IMR-90 (cell line): ENCODE data around the gene RGS3. TPM values are rescaled to one million over a fixed set of nuclear protein-coding genes. Genes with fewer than 3 reads are reported as not detected.
A peak's percentile ranks its signal among the peaks of the same experiment; 100 is the strongest.

Source experiments
- ATAC-seq: fragments of 200-7000 bp; cut with Tn5 transposase; 2 replicates; pipeline ENCODE4 v1.9.1; 2020; ENCODE audit warnings: low read depth, mild to moderate bottlenecking, moderate library complexity
- BruUV-seq: library from RNA; stranded (reverse); fragments of 400-500 nt; replicated peaks from 2 replicates; lab custom pipeline; 2021; lab: Mats Ljungman, UMichigan
- CTCF ChIA-PET: fragments of 300-600 bp; formaldehyde crosslinking; extraction: SDS; loops from one replicate; lab custom pipeline; 2021; ENCODE audit warnings: antibody characterized with exemption; lab: Yijun Ruan, JAX
- POLR2A ChIA-PET: fragments of 300-600 bp; sonication (Branson Sonifier 250); formaldehyde crosslinking; loops from one replicate; lab custom pipeline; 2022; ENCODE audit warnings: antibody characterized with exemption; ENCODE audit not compliant: unreplicated experiment; lab: Charles Lee
- DNase-seq: peaks from one replicate; pipeline ENCODE4 v3.0.0; 2013
- H2AFZ ChIP-seq: replicated peaks from 2 replicates; pipeline ENCODE3; 2013; ENCODE audit warnings: low read length, mild to moderate bottlenecking; ENCODE audit not compliant: poor library complexity
- H2AK5ac ChIP-seq: 2 replicates; pipeline ENCODE4 v1.6.1; 2013; ENCODE audit warnings: low read depth, low read length, inconsistent platforms
- H2AK9ac ChIP-seq: replicated peaks from 2 replicates; pipeline ENCODE3; 2013; ENCODE audit warnings: mild to moderate bottlenecking, low read depth, low read length, moderate library complexity; ENCODE audit not compliant: poor library complexity
- H2BK120ac ChIP-seq: 2 replicates; pipeline ENCODE4 v1.6.1; 2013; ENCODE audit warnings: low read depth, low read length, inconsistent platforms
- H2BK15ac ChIP-seq: 3 replicates; pipeline ENCODE4 v1.6.1; 2013; ENCODE audit warnings: low read depth, low read length, inconsistent platforms
- H2BK20ac ChIP-seq: 2 replicates; pipeline ENCODE4 v1.6.1; 2013; ENCODE audit warnings: low read depth, mild to moderate bottlenecking, inconsistent platforms, low read length, moderate library complexity
- H2BK5ac ChIP-seq: 2 replicates; pipeline ENCODE4 v1.6.1; 2013; ENCODE audit warnings: mild to moderate bottlenecking, low read depth, low read length, inconsistent platforms; ENCODE audit not compliant: poor library complexity, severe bottlenecking
- H3K14ac ChIP-seq: replicated peaks from 2 replicates; pipeline ENCODE4 v1.6.1; 2013; ENCODE audit warnings: low read depth, low read length, inconsistent platforms
- H3K18ac ChIP-seq: 2 replicates; pipeline ENCODE4 v1.6.1; 2013; ENCODE audit warnings: low read depth, low read length, control low read depth
- H3K23ac ChIP-seq: 2 replicates; pipeline ENCODE4 v1.6.1; 2013; ENCODE audit warnings: low read depth, low read length, inconsistent platforms
- H3K27ac ChIP-seq: 2 replicates; pipeline ENCODE4 v1.5.1; 2013; ENCODE audit warnings: mild to moderate bottlenecking, control low read depth, low read length; ENCODE audit not compliant: insufficient read depth
- H3K27me3 ChIP-seq: 2 replicates; pipeline ENCODE4 v1.6.1; 2013; ENCODE audit warnings: low read length; ENCODE audit not compliant: control insufficient read depth, insufficient read depth
- H3K36me3 ChIP-seq: 2 replicates; pipeline ENCODE4 v1.6.1; 2013; ENCODE audit warnings: low read length, mixed read lengths; ENCODE audit not compliant: control insufficient read depth, insufficient read depth
- H3K4ac ChIP-seq: 2 replicates; pipeline ENCODE4 v1.6.1; 2013; ENCODE audit warnings: low read depth, low read length, inconsistent platforms
- H3K4me1 ChIP-seq: 2 replicates; pipeline ENCODE4 v1.6.1; 2013; ENCODE audit warnings: low read length, mixed read lengths; ENCODE audit not compliant: control insufficient read depth, insufficient read depth
- H3K4me2 ChIP-seq: 2 replicates; pipeline ENCODE4 v1.6.1; 2013; ENCODE audit warnings: low read depth, mild to moderate bottlenecking, control low read depth, low read length, moderate library complexity
- H3K4me3 ChIP-seq: 2 replicates; pipeline ENCODE4 v1.5.1; 2013; ENCODE audit warnings: low read depth, mild to moderate bottlenecking, control low read depth, low read length, moderate library complexity; ENCODE audit not compliant: insufficient read depth
- H3K56ac ChIP-seq: 2 replicates; pipeline ENCODE4 v1.6.1; 2013; ENCODE audit warnings: low read length, inconsistent platforms; ENCODE audit not compliant: insufficient read depth; ENCODE audit errors: extremely low read depth
- H3K79me1 ChIP-seq, 2 experiments: 2 replicates each; pipeline ENCODE4 v1.6.1; 2013; ENCODE audit warnings: low read length in 2 of 2, inconsistent platforms in 1 of 2, low read depth in 1 of 2
- H3K9ac ChIP-seq: 2 replicates; pipeline ENCODE4 v1.6.1; 2013; ENCODE audit warnings: low read depth, low read length, control low read depth
- H3K9me1 ChIP-seq: 2 replicates; pipeline ENCODE4 v1.6.1; 2013; ENCODE audit warnings: low read length, inconsistent platforms; ENCODE audit not compliant: insufficient read depth
- H3K9me3 ChIP-seq: 2 replicates; pipeline ENCODE4 v1.6.1; 2013; ENCODE audit warnings: low read length; ENCODE audit not compliant: control insufficient read depth, insufficient read depth
- H4K20me1 ChIP-seq: 2 replicates; pipeline ENCODE4 v1.6.1; 2013; ENCODE audit warnings: low read length, inconsistent platforms; ENCODE audit not compliant: insufficient read depth
- H4K5ac ChIP-seq: 2 replicates; pipeline ENCODE4 v1.6.1; 2013; ENCODE audit warnings: mild to moderate bottlenecking, low read depth, low read length, control low read depth
- H4K8ac ChIP-seq, 2 experiments: 2 replicates each; pipeline ENCODE4 v1.6.1; 2013; ENCODE audit warnings: low read depth in 2 of 2, low read length in 2 of 2, control low read depth in 1 of 2, inconsistent platforms in 1 of 2
- H4K91ac ChIP-seq: 2 replicates; pipeline ENCODE4 v1.6.1; 2013; ENCODE audit warnings: low read depth, low read length, inconsistent platforms; ENCODE audit not compliant: insufficient read depth
- FOS ChIP-seq: fragments of 150-350 bp; IDR thresholded peaks from 2 replicates; pipeline ENCODE4 v1.6.1; 2016; ENCODE audit warnings: low read depth, low read length
- MAFK ChIP-seq: IDR thresholded peaks from 2 replicates; pipeline ENCODE4 v1.6.1; 2012; ENCODE audit warnings: low read depth, low read length, improper control_type of control experiment
- MXI1 ChIP-seq: IDR thresholded peaks from 2 replicates; pipeline ENCODE4 v1.6.1; 2012; ENCODE audit warnings: low read depth, mild to moderate bottlenecking, low read length, moderate library complexity, borderline replicate concordance
- NFE2L2 ChIP-seq: fragments of 150-350 bp; IDR thresholded peaks from 2 replicates; pipeline ENCODE4 v1.6.1; 2016; ENCODE audit warnings: low read depth, mild to moderate bottlenecking, low read length
- RFX5 ChIP-seq: IDR thresholded peaks from 2 replicates; pipeline ENCODE4 v1.8.0; 2012; ENCODE audit warnings: low read depth, mild to moderate bottlenecking, low read length, moderate library complexity
- WGBS, 2 experiments: methylation state at CpG; one replicate each; pipeline versions ENCODE4 v1.1.5 to v1.1.7; 2013; ENCODE audit warnings: missing lambda C conversion rate in 2 of 2; ENCODE audit not compliant: insufficient read length in 1 of 2; ENCODE audit errors: extremely low coverage in 2 of 2; 5-methylcytosine and 5-hydroxymethylcytosine counted together
- dilution Hi-C: fragments of 300-500 bp; cut with HindIII; formaldehyde crosslinking; loops from one replicate; pipeline ENCODE4 v1.14.3; 2018; ENCODE audit warnings: low sequenced_read_pairs; ENCODE audit not compliant: unreplicated experiment
- in situ Hi-C: fragments of 300-500 bp; cut with MboI; formaldehyde crosslinking; loops from 3 replicates; pipeline ENCODE4 v1.14.3; 2019; ENCODE audit warnings: low sequenced_read_pairs, inconsistent platforms, mixed read lengths
- intact Hi-C: fragments of 100-400 bp; cut with micrococcal nuclease; formaldehyde crosslinking; loops from 2 replicates; pipeline ENCODE4 v1.10.0; 2022
- polyA plus RNA-seq, 3 experiments: library from polyadenylated mRNA; depleted of rRNA; stranded (reverse); fragments of >200 nt; gene quantifications; 2 replicates each; pipeline ENCODE4 v1.2.3, GENCODE V29; 2012; ENCODE audit warnings: low replicate concordance in 1 of 3
- total RNA-seq: library from RNA; depleted of rRNA; stranded (reverse); fragments of >200 nt; gene quantifications from 2 replicates; pipeline ENCODE4 v1.2.3, GENCODE V29; 2012

The RGS3 gene
- total and polyA plus RNA-seq, 2 of the 4 experiments (the other 2 are of a cell fraction) = 51.8 to 65.6 TPM

GRCh38 chr9:113585555-113585954 is 122.0 kb downstream of the RGS3 start:
- peaks cover 18% of the 10 kb centered on the region; the same call in 1 of the 2 replicates for H3K36me3 ChIP-seq
- intact Hi-C loops = no loop called here

More at GRCh38 chr9:113585555-113585954, 122.0 kb downstream of the RGS3 start:
- H3K4me1 ChIP-seq = peaks cover 8% of the 10 kb centered on the region
- no TSS peak for BruUV-seq
- 0 out of 2 replicates have a peak overlapping the region, but pooled peaks have one; percentile 15 for H3K23ac ChIP-seq
- no peak overlapping the region for H2BK20ac ChIP-seq
- no peak overlapping the region; the same call in 2 of the 3 replicates for H2BK15ac ChIP-seq
- no peak overlapping the region for H3K4me2 ChIP-seq
- H3K9me3 ChIP-seq = no peaks in the 10 kb centered on the region
- 0 out of 2 replicates have a peak overlapping the region, but pooled peaks have one; percentile 19 for H3K4ac ChIP-seq
- DNase-seq (no peak), ATAC-seq (no peak)
- H2AFZ ChIP-seq = no peak overlapping the region
- H2BK5ac ChIP-seq = no peak overlapping the region
- H3K56ac ChIP-seq = no peak overlapping the region
- ChIA-PET CTCF (interaction anchor here (1.0 to 1.8 kb wide), 2 partner anchors 72 to 139 kb away, joined by 3 to 5 read pairs; no protein-coding TSS in a partner anchor), POLR2A (no interaction called here)
- no peak overlapping the region for H4K5ac ChIP-seq
- in situ Hi-C loops = no loop called here
- peaks cover 9 to 28% of the 10 kb centered on the region in 2 experiments for H3K79me1 ChIP-seq
- TF ChIP-seq FOS = no peak
- TF ChIP-seq MAFK = no peak
- TF ChIP-seq RFX5 = no peak
- no peak for TF ChIP-seq MXI1
- no peak for TF ChIP-seq NFE2L2
- no peak overlapping the region for H3K27ac ChIP-seq
- no peak overlapping the region for H2BK120ac ChIP-seq
- 0 out of 4 replicates have a peak overlapping the region, but pooled peaks of 1 of the 2 experiments have one; percentile 14 for H4K8ac ChIP-seq
- dilution Hi-C loops = no loop called here
- H2AK5ac ChIP-seq = no peak overlapping the region
- no peak overlapping the region for H4K91ac ChIP-seq
- H3K4me3 ChIP-seq = no peak overlapping the region
- 0 out of 2 replicates have a peak, but pooled peaks cover 12% of the 10 kb centered on the region for H3K9me1 ChIP-seq
- H3K27me3 ChIP-seq = no peaks in the 10 kb centered on the region
- no CpG with 5 or more reads among the region's 2 CpGs for WGBS, 2 experiments
- H3K18ac ChIP-seq = no peak overlapping the region
- H3K9ac ChIP-seq = no peak overlapping the region
- no peak overlapping the region for H2AK9ac ChIP-seq
- H4K20me1 ChIP-seq = no peaks in the 10 kb centered on the region
- no peak overlapping the region for H3K14ac ChIP-seq
